Transverse colon (tissue), 3 donors: ENCODE data around the gene TNRC6B.

ENCODE experiments used
- EP300 ChIP-seq: sonication (generic); formaldehyde crosslinking; IDR thresholded peaks from one replicate; pipeline ENCODE4 v1.6.1; 2017; ENCODE audit warnings: antibody characterized with exemption, low read depth
- POLR2A ChIP-seq: fragments of 450-650 bp; IDR thresholded peaks from one replicate; pipeline ENCODE4 v1.6.1; 2016; ENCODE audit warnings: antibody characterized with exemption, mild to moderate bottlenecking, moderate library complexity
- TF ChIP-seq, protein P1 (sequence below), 5 experiments: fragments of 200-600 bp in 3 of 5; fragments of 450-650 bp in 2 of 5; sonication (generic) in 3 of 5; IDR thresholded peaks; 1 replicate in 2 of 5; 2 replicates in 3 of 5; pipeline ENCODE4 v1.5.1; 2016 to 2017; ENCODE audit warnings: antibody characterized with exemption in 5 of 5, inconsistent platforms in 3 of 5, mild to moderate bottlenecking in 2 of 5, moderate library complexity in 1 of 5

DNA sequence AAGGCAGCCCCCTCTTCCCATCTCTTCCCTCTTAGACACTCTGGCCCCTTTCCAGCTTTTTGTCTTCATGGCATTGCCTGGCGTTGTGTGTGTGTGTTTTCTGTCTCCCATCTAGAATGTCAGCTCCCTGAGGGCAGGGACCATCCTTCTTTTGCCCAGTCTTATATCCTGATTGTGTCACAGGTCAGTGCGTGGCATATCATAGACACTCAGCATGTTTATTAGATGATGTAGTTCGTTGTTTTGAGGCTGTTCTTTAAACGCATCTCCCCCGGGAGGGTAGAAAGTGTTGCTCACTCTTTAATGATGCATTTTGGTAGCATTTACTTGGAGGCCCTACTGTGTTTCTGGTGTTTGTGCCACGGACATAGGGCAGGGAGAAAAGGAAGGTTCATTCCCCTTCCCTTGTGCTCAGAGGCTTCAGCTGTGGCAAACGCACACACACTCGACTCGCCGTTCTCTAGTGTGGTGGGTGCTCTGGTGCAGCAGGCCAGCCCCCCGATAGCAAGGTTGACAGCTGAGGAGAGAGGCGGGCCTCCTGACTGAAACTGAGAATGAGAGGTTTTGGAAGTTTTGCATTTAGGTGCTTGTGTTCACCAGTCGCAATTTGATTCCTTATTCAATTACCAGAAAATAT is 60.2 kb downstream of the TNRC6B start:
- TF ChIP-seq, protein P1, sequence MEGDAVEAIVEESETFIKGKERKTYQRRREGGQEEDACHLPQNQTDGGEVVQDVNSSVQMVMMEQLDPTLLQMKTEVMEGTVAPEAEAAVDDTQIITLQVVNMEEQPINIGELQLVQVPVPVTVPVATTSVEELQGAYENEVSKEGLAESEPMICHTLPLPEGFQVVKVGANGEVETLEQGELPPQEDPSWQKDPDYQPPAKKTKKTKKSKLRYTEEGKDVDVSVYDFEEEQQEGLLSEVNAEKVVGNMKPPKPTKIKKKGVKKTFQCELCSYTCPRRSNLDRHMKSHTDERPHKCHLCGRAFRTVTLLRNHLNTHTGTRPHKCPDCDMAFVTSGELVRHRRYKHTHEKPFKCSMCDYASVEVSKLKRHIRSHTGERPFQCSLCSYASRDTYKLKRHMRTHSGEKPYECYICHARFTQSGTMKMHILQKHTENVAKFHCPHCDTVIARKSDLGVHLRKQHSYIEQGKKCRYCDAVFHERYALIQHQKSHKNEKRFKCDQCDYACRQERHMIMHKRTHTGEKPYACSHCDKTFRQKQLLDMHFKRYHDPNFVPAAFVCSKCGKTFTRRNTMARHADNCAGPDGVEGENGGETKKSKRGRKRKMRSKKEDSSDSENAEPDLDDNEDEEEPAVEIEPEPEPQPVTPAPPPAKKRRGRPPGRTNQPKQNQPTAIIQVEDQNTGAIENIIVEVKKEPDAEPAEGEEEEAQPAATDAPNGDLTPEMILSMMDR (IDR thresholded peaks at IDR 0.05), result no peak
- TF ChIP-seq POLR2A, result no peak
- TF ChIP-seq EP300, result no peak
